PC-3 (cell line): Measurements from ENCODE around the gene RABL6. TPM values are rescaled to one million over a fixed set of nuclear protein-coding genes. Genes with fewer than 3 reads are reported as not detected.
A peak's percentile ranks its signal among the peaks of the same experiment; 100 is the strongest.

ENCODE experiments used
- ATAC-seq: fragments of 200-7000 bp; cut with Tn5 transposase; 2 replicates; pipeline ENCODE4 v1.9.1; 2020; ENCODE audit warnings: mild to moderate bottlenecking, moderate library complexity
- BruUV-seq: library from RNA; stranded (reverse); fragments of 400-500 nt; replicated peaks from 2 replicates; lab custom pipeline; 2021; lab: Mats Ljungman, UMichigan
- CTCF ChIA-PET: fragments of 300-600 bp; sonication (Branson Sonifier 250); formaldehyde crosslinking; loops from one replicate; lab custom pipeline; 2022; ENCODE audit warnings: antibody characterized with exemption; lab: Charles Lee
- POLR2A ChIA-PET: fragments of 300-600 bp; sonication (Branson Sonifier 250); formaldehyde crosslinking; loops from one replicate; lab custom pipeline; 2022; ENCODE audit warnings: antibody characterized with exemption; ENCODE audit not compliant: unreplicated experiment; lab: Charles Lee
- DNase-seq: peaks from one replicate; pipeline ENCODE4 v3.0.0-alpha.2; 2015
- H2AFZ ChIP-seq: fragments of 300-600 bp; sonication (generic); 2 replicates; pipeline ENCODE4 v1.6.0; 2016; ENCODE audit warnings: antibody characterized with exemption, low read length
- H3F3A ChIP-seq: fragments of 300-600 bp; sonication (generic); one replicate; pipeline ENCODE4 v1.6.0; 2017; ENCODE audit warnings: antibody characterized with exemption, low read length, control low read depth, mild to moderate bottlenecking; ENCODE audit not compliant: unreplicated experiment
- H3K27ac ChIP-seq: fragments of 300-600 bp; sonication (generic); 2 replicates; pipeline ENCODE4 v1.5.1; 2016; ENCODE audit warnings: mild to moderate bottlenecking, low read length
- H3K27me3 ChIP-seq: fragments of 300-600 bp; sonication (generic); 2 replicates; pipeline ENCODE4 v1.6.1; 2016; ENCODE audit warnings: low read length, mixed read lengths
- H3K36me3 ChIP-seq: fragments of 300-600 bp; sonication (generic); 2 replicates; pipeline ENCODE4 v1.6.1; 2016; ENCODE audit warnings: low read depth, mixed run types, low read length, mixed read lengths
- H3K4me1 ChIP-seq: fragments of 300-600 bp; sonication (generic); 2 replicates; pipeline ENCODE4 v1.5.1; 2016; ENCODE audit warnings: low read length; ENCODE audit not compliant: insufficient read depth
- H3K4me2 ChIP-seq: fragments of 300-600 bp; sonication (generic); 2 replicates; pipeline ENCODE4 v1.6.0; 2016; ENCODE audit warnings: low read length
- H3K4me3 ChIP-seq: fragments of 300-600 bp; sonication (generic); 2 replicates; pipeline ENCODE4 v1.5.1; 2016; ENCODE audit warnings: mild to moderate bottlenecking, low read length, mixed read lengths
- H3K79me2 ChIP-seq: fragments of 300-600 bp; sonication (generic); 2 replicates; pipeline ENCODE4 v1.6.1; 2017; ENCODE audit warnings: low read length, mixed read lengths
- H3K9ac ChIP-seq: fragments of 300-600 bp; sonication (generic); 2 replicates; pipeline ENCODE4 v1.6.0; 2016; ENCODE audit warnings: mild to moderate bottlenecking, low read length
- H3K9me2 ChIP-seq: fragments of 300-600 bp; sonication (generic); replicated peaks from 2 replicates; pipeline ENCODE4 v1.6.1; 2016; ENCODE audit warnings: mixed run types, low read length, mixed read lengths
- H3K9me3 ChIP-seq: fragments of 300-600 bp; sonication (generic); 2 replicates; pipeline ENCODE4 v1.6.1; 2016; ENCODE audit warnings: low read length, mixed read lengths
- H4K20me1 ChIP-seq: fragments of 300-600 bp; sonication (generic); 2 replicates; pipeline ENCODE4 v1.6.1; 2016; ENCODE audit warnings: low read length, mixed read lengths
- EZH2 ChIP-seq: fragments of 300-600 bp; sonication (generic); IDR thresholded peaks from one replicate; pipeline ENCODE4 v1.6.1; 2017; ENCODE audit warnings: antibody characterized with exemption, mild to moderate bottlenecking, low read length; ENCODE audit not compliant: unreplicated experiment
- EZH2phosphoT487 ChIP-seq: fragments of 300-600 bp; sonication (generic); IDR thresholded peaks from 2 replicates; pipeline ENCODE4 v1.6.1; 2018; ENCODE audit warnings: mild to moderate bottlenecking, antibody characterized with exemption, low read length, borderline replicate concordance
- intact Hi-C: fragments of 100-400 bp; cut with micrococcal nuclease; formaldehyde crosslinking; loops from 2 replicates; pipeline ENCODE4 v1.9.0; 2023
- total RNA-seq: library from RNA; depleted of rRNA; stranded (reverse); fragments of >200 nt; gene quantifications from 2 replicates; pipeline ENCODE4 v1.2.3, GENCODE V29; 2014
- TF ChIP-seq, protein P1 (sequence below): fragments of 300-600 bp; sonication (generic); conservative IDR thresholded peaks from 2 replicates; pipeline ENCODE4 v1.5.1; 2017; ENCODE audit warnings: antibody characterized with exemption, low read depth, mild to moderate bottlenecking, low read length

RABL6 gene
- total RNA-seq, 1 experiment from 2014 or later, result 84.3 TPM

DNA sequence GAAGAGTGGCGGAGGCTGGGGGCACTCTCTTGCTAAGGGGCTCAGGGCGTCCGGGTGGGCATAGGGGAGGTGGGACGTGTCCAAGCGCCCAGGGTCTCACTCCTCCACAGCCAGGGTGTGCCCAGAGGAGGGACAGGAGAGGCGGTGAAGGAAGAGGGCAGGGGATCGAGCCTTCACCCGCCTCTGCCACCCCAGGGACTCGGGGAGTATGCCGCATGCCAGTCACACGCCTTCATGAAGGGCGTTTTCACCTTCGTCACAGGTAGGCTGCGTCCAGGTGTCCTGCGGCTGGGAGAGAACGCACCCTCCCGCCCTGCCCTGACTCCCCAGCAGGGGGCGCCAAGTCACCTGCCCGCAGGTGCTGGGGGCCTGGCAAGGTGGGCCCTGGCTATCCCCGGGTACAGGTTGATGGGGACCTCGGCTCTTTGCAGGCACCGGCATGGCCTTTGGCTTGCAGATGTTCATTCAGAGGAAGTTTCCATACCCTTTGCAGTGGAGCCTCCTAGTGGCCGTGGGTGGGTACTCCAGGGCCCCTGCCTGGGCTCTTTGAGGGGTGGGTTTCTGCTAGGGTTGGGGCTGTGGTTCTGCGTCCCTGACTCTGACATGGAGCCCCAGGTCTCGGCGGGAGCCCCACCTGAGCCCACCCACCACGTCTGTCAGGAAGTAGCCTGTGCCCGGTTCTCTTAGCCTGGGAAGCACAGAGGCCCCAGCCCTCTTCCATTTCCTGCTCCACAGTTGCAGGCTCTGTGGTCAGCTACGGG lies 16.1 kb upstream of the RABL6 start:
- CTCF ChIA-PET, result no interaction called here
- peak overlapping the region; percentile 54; the same call in 1 of the 2 replicates for H2AFZ ChIP-seq
- intact Hi-C loops, result loop anchor here (1.0 kb wide), 1 partner anchor 9 kb away; no protein-coding TSS in a partner anchor

DNA sequence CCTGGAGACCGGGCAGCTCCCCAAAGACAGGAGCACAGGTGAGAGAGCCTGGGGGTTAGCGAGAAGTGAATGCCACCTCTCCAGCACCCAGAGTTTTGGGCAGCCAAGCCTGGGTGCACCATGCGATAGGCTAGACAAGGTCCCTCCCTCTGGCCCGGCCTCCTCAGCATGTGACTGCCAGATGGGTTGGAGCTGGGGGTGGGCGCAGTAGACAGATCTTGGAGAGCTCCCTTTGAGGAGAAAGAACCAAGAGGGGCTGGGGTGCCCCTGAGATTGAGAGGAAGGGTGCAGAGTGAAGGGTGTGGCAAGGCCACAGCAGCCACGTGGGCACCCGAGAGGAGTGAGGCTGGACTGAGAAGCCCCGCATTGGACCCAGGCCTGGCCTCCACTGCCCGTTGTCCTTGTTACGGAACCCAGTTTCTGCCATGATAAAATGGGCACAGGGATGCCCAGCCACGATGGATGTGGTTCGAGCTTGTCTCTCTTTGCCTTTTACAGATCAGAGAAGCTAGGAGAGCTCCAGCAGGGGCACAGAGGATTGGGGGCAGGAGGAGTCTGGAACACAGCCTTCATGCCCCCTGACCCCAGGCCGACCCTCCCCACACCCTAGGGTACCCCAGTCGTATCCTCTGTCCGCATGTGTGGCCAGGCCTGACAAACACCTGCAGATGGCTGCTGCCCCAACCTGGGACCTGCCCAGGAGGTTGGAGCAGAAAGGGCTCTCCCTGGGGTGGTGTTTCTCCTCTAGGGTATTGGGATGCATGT lies 15.2 kb upstream of the RABL6 start:
- Histone ChIP-seq H3K9ac (0 out of 2 replicates have a peak overlapping the region, but pooled peaks have one; percentile 8), H2AFZ (no peak overlapping the region), H4K20me1 (no peaks in the 10 kb centered on the region), H3K9me3 (no peaks in the 10 kb centered on the region), H3K9me2 (no peaks in the 10 kb centered on the region), H3K27me3 (no peaks in the 10 kb centered on the region), H3K36me3 (peaks cover 2% of the 10 kb centered on the region; the same call in 1 of the 2 replicates), H3K79me2 (peaks cover 13% of the 10 kb centered on the region), H3K4me2 (peak overlapping the region; percentile 89), H3F3A (no peaks in the 10 kb centered on the region), H3K27ac (no peak overlapping the region), H3K4me3 (peak overlapping the region; percentile 68), H3K4me1 (peaks cover 22% of the 10 kb centered on the region)
- no peak for DNase-seq
- no peak for ATAC-seq
- intact Hi-C loops, result no loop called here
- CTCF ChIA-PET, result no interaction called here
- BruUV-seq, result no TSS peak
- TF ChIP-seq, protein P1, sequence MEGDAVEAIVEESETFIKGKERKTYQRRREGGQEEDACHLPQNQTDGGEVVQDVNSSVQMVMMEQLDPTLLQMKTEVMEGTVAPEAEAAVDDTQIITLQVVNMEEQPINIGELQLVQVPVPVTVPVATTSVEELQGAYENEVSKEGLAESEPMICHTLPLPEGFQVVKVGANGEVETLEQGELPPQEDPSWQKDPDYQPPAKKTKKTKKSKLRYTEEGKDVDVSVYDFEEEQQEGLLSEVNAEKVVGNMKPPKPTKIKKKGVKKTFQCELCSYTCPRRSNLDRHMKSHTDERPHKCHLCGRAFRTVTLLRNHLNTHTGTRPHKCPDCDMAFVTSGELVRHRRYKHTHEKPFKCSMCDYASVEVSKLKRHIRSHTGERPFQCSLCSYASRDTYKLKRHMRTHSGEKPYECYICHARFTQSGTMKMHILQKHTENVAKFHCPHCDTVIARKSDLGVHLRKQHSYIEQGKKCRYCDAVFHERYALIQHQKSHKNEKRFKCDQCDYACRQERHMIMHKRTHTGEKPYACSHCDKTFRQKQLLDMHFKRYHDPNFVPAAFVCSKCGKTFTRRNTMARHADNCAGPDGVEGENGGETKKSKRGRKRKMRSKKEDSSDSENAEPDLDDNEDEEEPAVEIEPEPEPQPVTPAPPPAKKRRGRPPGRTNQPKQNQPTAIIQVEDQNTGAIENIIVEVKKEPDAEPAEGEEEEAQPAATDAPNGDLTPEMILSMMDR, result no peak
- TF ChIP-seq EZH2phosphoT487, result no peak
- TF ChIP-seq EZH2, result no peak
- POLR2A ChIA-PET, result no interaction called here

More for the DNA sequence above, 16.1 kb upstream of the RABL6 start:
- peak overlapping the region; percentile 68 for H3K4me3 ChIP-seq
- TF ChIP-seq EZH2phosphoT487, result no peak
- TF ChIP-seq, protein P1, result peak; percentile 95
- H3K9me3 ChIP-seq, result no peaks in the 10 kb centered on the region
- no peaks in the 10 kb centered on the region for H3K27me3 ChIP-seq
- H4K20me1 ChIP-seq, result no peaks in the 10 kb centered on the region
- no peaks in the 10 kb centered on the region for H3F3A ChIP-seq
- H3K9ac ChIP-seq, result peak overlapping the region; percentile 92
- peak overlapping the region; percentile 89 for H3K4me2 ChIP-seq
- peaks cover 2% of the 10 kb centered on the region; the same call in 1 of the 2 replicates for H3K36me3 ChIP-seq
- BruUV-seq, result TSS peak; percentile 54
- ATAC-seq (peak; percentile 34), DNase-seq (peak; percentile 65)
- H3K27ac ChIP-seq, result peak overlapping the region; percentile 79
- peaks cover 13% of the 10 kb centered on the region for H3K79me2 ChIP-seq
- H3K9me2 ChIP-seq, result no peaks in the 10 kb centered on the region
- H3K4me1 ChIP-seq, result peaks cover 22% of the 10 kb centered on the region
- POLR2A ChIA-PET, result no interaction called here
